Measurements from ENCODE around the gene ZFAND3.
"Not testable (repeated sequence)": the region's sequence is repeated elsewhere in the genome, so short reads cannot be mapped to it uniquely, and the experiment has no call there.

The ZFAND3 gene

DNA sequence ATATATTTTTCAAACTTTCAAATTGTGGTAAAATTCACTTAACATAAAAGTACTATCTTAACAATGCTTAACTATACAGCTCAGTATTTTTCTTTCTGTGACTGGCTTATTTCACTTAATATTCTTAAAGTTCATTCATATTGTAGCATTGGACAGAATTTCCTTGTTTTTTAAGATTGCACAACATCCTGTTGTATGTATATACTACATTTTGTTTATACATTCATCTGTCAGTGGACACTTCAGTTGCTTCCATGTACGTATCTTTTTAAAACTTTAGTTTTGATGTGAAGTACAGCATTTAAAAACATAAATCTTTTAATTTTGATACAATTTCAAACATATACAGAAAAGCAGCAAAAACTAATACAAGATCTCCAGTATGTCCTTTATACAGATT is 220.7 kb downstream of the ZFAND3 start:
- no peak overlapping the region for H3K4me3 ChIP-seq (ENCODE audit: control insufficient read depth, low read depth, low read length)
- no peak for DNase-seq (ENCODE audit: low read depth)
- TF ChIP-seq, protein P1, sequence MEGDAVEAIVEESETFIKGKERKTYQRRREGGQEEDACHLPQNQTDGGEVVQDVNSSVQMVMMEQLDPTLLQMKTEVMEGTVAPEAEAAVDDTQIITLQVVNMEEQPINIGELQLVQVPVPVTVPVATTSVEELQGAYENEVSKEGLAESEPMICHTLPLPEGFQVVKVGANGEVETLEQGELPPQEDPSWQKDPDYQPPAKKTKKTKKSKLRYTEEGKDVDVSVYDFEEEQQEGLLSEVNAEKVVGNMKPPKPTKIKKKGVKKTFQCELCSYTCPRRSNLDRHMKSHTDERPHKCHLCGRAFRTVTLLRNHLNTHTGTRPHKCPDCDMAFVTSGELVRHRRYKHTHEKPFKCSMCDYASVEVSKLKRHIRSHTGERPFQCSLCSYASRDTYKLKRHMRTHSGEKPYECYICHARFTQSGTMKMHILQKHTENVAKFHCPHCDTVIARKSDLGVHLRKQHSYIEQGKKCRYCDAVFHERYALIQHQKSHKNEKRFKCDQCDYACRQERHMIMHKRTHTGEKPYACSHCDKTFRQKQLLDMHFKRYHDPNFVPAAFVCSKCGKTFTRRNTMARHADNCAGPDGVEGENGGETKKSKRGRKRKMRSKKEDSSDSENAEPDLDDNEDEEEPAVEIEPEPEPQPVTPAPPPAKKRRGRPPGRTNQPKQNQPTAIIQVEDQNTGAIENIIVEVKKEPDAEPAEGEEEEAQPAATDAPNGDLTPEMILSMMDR (conservative IDR thresholded peaks at IDR 0.05; ENCODE audit: control insufficient read depth, insufficient read depth, low read depth, low read length): no peak

DNA sequence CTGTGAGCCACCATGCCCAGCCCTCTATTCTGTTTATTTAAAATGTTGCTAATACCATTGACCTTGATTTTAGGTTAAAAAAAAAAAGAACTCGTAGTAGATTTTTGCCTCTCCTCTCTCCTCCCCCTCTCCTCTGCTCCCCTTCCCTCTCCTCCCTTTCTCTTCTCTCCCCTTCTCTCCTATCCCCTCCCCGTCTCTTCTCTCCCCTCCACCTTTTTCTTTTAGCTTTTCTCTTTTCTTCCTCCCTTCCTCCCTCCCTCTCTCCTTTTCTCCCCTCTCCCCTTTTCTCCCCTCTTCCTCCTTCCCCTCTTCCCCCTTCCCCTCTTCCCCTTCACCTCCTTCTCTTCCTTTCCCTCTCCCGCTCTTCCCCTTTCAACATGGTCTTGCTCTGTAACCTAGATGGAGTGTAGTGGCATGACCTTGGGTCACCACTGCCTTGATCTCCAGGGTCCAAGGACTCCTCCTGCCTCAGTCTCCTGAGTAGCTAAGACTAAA is 223.8 kb downstream of the ZFAND3 start:
- TF ChIP-seq, protein P1 (conservative IDR thresholded peaks at IDR 0.05; ENCODE audit: control insufficient read depth, insufficient read depth, low read depth, low read length): no peak
- DNase-seq (ENCODE audit: low read depth): no peak

DNA sequence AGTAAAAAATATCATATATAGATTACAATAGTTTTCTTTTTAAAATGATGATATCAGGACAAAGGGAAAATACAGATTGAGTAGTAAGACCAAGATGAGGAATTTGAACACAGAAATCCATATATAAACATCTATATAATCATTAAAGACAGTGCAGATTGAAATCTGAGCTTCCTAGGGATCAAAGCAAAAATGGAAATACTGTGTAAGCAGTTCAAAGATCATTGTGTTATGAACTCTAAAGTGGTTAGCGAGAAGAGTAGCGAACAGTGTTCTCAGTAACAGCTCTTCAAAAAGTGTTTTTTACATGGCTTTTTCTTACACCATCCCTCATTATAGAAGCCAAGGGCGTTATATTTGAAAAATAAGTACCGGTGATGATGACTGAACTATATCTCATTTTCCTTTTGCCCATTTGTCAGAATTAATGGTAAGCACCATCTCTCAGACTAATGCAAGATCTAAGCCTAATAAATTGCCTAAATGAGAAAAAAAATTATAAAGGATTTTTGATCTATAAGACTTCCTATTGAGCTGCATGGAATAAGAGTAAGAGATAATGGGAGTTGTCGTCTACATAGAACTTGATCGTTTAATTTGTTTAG is 226.3 kb downstream of the ZFAND3 start:
- TF ChIP-seq, protein P1 (conservative IDR thresholded peaks at IDR 0.05; ENCODE audit: control insufficient read depth, insufficient read depth, low read depth, low read length): no peak
- H3K4me3 ChIP-seq (ENCODE audit: control insufficient read depth, low read depth, low read length): no peak overlapping the region
- no peak for DNase-seq (ENCODE audit: low read depth)

More for the DNA sequence above, 223.8 kb downstream of the ZFAND3 start:
- no peak overlapping the region for H3K4me3 ChIP-seq (ENCODE audit: control insufficient read depth, low read depth, low read length)

DNA sequence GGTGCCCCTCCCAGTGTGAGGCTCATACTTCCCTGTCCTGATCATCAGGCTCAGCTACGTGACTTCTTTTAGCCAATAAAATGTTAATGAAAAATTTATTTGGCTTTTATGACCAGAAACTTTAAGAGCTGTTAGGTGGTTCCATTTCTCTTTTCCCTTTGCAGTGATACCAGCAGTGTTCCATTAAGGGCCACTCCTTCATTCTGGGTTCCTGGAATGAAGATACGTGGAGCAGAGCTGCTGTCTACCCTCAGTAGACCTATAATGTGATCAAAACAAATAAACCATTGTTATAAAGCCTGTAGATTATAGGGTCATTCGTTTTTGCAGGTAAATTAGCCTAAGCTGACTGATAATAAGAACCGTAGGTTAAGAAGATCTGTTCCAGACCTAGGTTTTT is 228.0 kb downstream of the ZFAND3 start:
- no peak overlapping the region for H3K4me3 ChIP-seq (ENCODE audit: control insufficient read depth, low read depth, low read length)
- TF ChIP-seq, protein P1 (conservative IDR thresholded peaks at IDR 0.05; ENCODE audit: control insufficient read depth, insufficient read depth, low read depth, low read length): no peak
- DNase-seq (ENCODE audit: low read depth): no peak

DNA sequence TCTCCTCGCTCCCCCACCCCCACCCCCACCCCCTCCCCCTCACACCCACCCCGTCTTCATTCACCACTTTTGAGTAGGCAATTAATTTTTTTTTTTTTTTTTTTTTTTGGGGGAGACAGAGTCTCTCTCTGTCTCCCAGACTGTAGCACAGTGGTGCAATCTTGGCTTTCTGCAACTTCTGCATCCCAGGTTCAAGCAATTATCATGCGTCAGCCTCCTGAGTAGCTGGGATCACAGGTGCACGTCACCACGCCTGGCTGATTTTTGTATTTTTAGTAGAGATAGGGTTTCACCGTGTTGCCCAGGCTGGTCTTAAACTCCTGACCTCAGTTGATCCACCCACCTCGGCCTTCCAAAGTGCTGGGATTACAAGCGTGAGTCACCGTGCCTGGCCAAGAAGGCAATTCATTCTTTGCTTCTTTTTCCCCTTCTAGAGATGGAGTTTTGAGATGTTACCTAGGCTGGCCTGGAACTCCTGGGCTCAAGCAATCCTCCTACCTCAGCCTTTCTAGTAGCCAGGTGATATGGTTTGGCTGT is 230.4 kb downstream of the ZFAND3 start:
- H3K4me3 ChIP-seq (ENCODE audit: control insufficient read depth, low read depth, low read length); DNase-seq (ENCODE audit: low read depth): not testable (repeated sequence)

DNA sequence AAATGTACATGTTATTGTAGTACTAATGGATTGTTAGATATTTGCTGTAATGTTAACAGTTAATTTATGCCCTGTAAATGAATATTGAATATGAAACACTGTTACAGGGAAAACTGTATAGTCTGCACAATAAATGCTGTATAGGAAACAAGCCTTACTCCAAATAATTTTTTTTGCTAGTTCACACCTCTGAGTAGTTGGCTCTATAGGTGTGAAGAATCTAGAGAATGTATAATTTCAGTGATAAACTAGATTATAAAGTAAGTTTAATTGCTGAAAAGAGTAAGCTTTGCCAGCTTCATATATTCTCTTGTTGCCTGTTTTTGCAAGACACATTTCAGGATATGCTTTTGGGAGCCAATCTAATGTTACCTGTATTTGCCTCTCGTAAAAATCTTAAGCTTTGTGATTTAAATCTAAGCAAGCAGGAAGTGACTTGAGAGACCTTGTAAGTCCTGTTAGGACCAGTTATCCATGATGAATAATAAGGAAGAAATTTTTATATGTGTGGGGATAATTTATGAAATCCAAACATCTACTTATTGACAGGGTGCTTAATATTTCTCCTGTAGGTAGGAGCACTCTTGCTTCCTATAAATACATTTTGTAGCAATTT is 232.4 kb downstream of the ZFAND3 start:
- TF ChIP-seq, protein P1 (conservative IDR thresholded peaks at IDR 0.05; ENCODE audit: control insufficient read depth, insufficient read depth, low read depth, low read length): no peak
- H3K4me3 ChIP-seq (ENCODE audit: control insufficient read depth, low read depth, low read length): no peak overlapping the region
- DNase-seq (ENCODE audit: low read depth): no peak

DNA sequence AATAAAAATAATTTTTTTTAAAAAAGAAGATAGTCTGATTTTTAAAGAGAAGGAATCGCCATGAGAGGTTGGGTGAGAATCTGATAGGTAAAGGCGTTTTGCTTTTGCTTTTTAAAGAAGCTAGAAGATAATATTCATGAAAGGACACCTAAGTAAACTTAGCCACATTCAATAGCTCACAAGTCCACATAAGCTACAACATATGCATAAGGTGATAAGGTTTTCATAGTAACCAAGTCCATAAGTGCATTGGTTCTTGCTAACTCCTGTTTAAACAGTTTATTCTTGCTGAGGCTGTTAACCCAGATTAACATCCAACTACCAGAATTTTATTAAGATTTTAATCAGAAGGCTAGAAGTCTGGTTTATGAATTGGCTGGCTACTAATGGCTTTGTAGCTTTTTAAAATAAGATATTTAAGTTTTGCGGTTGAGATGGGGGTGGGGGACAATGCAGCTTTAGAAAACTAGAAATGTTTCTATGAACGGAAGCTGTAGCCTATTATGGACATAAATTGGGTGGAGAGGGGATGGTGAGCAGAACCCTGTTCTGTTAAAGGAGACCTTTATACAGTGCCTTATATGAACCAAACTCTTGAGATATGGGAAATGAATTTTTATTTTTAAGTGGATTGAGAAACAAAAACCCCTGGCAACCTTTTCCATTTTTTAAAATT is 235.1 kb downstream of the ZFAND3 start:
- TF ChIP-seq, protein P1 (conservative IDR thresholded peaks at IDR 0.05; ENCODE audit: control insufficient read depth, insufficient read depth, low read depth, low read length): no peak
- no peak for DNase-seq (ENCODE audit: low read depth)

More for the DNA sequence above, 235.1 kb downstream of the ZFAND3 start:
- H3K4me3 ChIP-seq (ENCODE audit: control insufficient read depth, low read depth, low read length): no peak overlapping the region
